ENCODE measurements around the gene ABCD1.

GRCh38 chrX:153708415-153708814 lies 16.2 kb upstream of the ABCD1 start:
- peak; percentile 43 for TF ChIP-seq CTCF (IDR thresholded peaks at IDR 0.05; ENCODE audit: low read length)
- TF ChIP-seq EZH2 (IDR thresholded peaks at IDR 0.05; ENCODE audit: borderline replicate concordance, low read length), result no peak

Measured in OCI-LY1 (cell line).